Stimulated activated CD8-positive, alpha-beta memory T cell treated with anti-CD3 and anti-CD28 coated beads, Interleukin-12 subunit alpha, Interleukin-12 subunit beta, amount 100 ng/mL, for 24 hours (primary cell): ENCODE results near the gene ERC1.

ENCODE experiments used
- DNase-seq: peaks from one replicate; pipeline ENCODE4 v3.0.0-alpha.2; 2020; ENCODE audit errors: extremely low read depth

Gene ERC1

DNA sequence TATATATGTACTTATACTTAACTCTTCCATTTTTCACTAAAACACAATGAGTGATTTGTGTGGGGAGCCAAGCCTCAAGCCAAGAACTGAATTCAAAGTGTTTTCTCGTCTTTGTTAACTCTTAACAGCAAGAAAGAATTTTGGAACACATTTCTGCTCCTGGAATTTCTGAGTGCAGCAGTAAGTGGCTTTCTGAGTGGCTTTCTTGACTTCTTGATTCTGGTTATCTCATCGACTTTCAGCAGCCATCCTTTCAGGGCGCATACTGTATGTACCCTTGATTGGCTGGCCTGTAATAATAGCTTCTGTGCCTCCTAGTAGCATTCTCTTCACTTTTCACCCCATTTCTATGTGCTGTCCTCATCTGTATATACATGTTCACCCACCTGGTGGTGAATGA lies 446.0 kb downstream of the ERC1 start:
- no peak for DNase-seq

DNA sequence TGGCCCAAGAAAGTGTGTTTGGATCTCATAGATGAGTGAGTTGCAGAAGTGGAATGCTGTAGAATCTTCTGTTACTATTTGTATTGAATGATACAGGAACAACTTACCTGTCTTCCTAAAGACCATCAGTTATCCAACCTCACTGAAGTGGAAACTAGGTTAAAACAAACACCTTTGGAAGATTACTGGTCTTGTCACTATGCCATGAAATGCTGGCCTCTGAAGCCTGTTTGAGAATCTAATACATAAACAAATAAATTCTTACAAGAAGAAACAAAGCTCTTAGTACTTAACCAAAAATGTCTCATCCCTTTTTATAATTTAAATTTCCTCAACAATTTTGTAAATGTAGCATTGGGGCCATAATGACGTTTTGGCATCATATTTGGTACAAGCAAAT lies 448.2 kb downstream of the ERC1 start:
- no peak for DNase-seq

DNA sequence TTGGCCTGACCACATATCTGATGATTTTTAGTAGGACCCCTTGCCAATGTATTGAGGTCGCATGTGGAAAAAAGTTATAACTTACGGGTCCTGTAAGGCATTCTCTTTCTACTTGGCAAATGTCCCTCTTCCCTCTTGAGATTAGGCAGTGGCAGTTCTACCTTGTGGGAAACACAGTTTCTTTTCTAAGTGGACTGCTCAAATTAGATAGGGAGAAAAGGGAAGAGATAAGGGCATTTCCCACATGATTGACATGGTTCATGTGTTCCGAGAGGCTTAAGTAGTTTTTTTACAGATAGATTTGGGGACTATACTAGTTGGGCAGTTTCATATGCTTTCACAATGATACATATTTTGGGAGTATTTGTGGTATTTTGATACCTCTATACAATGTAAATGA lies 448.7 kb downstream of the ERC1 start:
- DNase-seq, result no peak

DNA sequence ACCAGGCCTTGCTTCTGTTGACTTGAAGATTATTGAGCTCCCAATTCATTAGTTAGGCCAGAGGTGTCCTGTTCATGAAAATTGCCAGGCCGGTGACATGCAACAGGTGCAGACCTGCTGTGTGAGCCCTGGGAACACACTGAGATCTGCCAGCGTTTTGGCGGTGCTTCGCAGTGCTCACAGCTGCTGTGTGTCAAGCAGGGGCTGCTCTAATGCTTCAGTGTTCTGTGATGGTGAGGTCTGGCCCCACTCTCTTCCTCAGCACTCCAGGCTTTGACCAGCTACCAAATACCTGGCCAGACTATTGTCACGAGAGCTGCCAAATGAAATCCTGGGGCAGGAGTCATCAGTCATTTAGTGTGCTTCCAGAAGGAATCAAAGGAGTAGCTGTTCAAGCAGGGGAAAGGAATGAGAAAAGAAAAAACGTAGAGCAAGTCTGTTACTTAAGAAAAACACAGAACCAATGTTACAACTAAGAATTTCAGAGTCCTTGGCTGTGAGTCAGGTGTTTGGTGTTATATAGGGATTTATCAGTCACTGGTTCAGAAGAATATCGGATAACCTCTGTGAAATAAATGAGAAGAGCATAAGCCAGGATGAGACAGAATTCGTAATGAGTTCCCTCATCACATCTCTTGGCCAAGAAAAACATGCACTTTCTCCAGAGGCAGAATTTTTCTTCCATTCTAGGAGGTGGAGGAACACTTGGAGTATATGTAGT lies 452.6 kb downstream of the ERC1 start:
- DNase-seq, result no peak

DNA sequence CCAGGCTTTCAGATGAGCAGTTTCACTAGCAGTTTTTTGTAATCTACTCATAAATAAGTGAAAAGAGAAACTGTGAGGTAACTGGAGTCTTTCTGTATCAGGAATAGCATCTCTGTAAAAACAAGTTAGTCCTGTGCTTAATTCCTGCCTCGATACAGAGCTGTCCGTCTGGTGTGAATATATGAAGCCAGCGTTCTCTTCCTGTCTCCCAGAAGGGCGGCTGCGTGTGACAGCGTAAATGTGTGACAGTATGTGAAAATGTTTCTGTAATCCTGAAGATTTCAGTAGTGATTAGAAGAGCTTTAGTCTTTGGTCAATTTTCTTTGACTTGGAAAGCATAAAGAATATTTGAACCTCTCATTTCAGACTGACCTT lies 453.1 kb downstream of the ERC1 start:
- DNase-seq, result no peak

DNA sequence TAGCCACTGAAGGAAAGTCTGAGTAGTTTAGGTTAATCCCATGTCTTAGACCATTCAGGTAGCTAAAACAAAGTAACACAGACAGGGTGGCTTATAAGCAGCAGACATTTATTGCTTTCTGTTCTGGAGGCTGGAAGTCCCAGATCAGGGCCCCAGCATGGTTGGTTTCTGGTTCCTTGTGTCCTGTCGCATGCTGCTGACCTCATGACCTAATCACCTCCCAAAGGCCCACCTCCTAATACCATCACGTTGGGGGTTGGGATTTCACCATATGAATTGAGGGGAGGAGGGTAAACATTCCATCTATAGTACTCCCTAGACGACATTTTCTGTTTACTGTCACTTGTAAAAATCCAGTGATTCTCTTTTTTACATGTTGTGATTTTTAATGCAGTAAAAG lies 454.8 kb downstream of the ERC1 start:
- no peak for DNase-seq

DNA sequence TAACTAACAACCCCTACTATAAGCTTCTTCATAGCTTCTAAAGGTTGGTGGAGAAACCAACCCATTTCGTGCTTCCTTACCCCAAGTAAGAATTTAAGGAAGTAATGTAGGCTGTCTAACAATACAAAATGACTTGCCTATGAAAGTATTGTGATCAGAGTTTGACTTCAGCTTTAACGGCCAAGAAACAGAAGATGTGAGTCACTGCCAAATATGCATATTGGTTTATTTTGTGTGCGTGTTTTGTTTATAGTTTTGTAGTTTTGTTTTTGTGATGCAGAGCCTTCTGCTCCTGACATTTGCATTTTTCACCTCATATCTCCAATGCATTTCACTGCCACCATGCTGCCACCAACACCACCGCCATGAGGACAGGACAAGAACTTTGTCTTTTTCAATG lies 457.3 kb downstream of the ERC1 start:
- DNase-seq, result no peak

DNA sequence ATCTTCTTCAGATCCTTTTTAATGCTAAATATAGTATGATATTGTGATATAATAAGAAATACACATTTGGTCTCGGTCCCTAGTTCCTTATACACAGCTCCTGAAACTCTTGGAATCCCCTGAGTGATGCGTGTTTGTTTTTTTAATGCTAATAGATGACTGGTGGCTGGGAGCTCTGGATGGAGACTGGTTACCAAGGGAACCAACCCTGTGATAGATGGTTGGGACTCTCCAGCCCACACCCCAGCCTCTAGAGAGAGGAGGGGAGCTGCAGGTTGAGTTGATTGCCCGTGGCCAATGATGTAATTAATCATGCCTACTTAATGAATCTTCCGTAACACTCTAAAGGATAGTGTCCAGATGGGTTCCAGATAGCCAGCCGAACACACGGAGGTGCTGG lies 462.8 kb downstream of the ERC1 start:
- no peak for DNase-seq

DNA sequence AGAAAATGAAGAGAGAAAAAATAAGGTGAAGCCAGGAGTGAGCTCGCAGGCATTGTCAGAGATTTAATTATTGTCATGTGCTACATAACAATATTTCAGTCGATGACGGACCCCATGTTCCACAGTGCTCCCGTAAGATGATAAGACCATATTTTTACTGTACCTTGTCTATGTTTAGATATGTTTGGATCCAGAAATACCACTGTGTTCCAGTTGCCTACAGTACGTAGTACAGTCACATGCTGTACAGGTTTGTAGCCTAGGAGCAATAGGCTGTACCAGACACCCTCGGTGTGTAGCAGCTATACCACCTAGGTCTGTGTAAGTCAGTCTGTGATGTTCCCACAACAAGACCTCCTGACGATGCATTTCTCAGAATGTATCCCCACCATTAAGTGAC lies 465.9 kb downstream of the ERC1 start:
- DNase-seq, result no peak

DNA sequence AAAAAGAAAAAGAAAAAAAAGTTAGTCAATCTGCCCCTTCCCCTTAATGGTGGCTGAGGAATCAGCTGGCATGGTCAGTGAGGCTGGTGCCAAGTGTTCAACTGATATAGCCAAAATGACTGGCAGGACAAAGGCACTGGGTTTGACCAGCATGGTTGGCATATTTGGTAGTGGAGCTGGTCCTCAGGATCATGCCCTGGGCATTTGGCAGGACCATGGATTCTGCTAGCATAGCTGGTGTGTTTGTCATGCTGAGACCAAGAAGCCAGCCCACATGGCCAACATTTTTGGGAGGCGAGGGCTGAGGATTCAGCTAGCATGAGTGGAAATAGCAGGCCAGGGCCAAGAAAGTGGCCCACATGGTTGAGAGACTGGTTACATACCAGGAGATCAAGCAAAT lies 466.9 kb downstream of the ERC1 start:
- DNase-seq, result no peak

DNA sequence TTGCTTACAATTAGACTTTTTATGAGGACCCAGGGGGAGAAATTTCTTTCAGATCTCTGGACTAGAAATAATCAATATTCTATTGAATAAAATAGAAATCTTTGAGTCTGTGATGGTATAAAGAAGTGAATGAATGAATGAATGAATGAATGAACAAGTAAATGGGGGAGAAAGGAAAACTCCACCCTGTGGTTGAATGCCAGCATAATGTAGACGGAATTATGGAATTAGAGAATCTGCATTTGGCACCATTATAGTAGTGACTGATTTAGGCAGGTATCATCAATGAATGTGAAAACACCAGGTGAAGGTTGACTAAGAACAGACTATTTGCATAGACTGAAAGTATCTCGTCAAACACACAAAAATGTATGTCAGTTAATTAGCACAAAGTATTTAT lies 468.3 kb downstream of the ERC1 start:
- no peak for DNase-seq

DNA sequence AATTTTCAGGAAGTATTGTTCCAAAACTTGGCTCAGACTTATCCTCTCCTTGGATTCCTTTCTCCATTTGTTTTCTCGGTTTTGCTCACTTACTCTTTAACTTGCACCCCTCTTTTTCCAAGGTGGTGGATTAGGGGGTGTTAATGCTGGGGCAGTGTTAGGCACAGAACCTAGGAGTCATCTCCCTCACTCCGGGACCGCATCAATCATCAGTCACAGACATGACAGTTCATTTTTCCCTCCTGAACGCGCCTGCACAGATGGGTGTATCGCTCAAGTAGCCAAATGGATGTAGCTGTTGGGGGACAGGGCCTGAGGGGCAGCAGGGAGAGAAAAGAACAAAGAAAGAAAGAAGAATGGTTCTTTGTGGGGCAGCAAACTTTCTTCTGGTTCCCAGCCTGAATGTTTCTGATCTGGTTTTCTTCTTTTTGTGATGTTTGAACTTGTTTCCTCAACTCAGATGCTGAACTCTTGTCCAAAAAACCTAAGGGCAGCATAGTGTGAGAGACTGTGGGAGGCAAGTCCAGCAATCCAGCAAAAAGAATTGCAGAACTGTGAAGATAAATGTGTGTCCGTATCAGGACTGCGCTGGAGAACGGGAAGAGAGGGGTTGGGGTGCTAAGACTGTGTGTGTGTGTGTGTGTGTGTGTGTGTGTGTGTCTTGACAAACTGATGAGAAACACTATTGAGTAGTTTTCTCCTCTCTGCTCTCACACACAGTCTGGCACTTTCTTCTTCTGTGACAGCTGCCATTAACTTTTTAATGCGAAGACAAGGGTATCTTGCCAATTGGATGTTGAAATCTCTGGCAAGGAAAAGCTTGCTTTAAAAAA lies 472.3 kb downstream of the ERC1 start:
- DNase-seq, result no peak

DNA sequence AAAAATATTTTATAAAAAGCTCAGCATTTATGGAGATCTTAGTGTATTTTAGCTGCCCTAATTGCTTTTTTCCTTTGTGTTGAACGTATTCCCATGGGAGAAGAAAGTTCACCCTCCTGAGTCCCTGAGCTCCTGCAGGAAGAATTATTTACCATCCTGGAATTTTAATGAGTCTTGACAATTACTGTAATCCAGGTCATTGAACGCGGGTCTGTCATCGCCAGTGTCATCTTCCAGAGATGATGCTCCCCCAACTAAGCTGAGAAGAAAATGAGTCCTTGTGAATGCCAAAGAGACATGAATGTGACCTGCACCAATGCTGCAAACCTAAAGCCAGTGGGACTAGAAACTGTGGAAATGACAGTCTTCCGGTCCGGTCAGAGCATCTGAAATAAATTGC lies 473.9 kb downstream of the ERC1 start:
- DNase-seq, result no peak

DNA sequence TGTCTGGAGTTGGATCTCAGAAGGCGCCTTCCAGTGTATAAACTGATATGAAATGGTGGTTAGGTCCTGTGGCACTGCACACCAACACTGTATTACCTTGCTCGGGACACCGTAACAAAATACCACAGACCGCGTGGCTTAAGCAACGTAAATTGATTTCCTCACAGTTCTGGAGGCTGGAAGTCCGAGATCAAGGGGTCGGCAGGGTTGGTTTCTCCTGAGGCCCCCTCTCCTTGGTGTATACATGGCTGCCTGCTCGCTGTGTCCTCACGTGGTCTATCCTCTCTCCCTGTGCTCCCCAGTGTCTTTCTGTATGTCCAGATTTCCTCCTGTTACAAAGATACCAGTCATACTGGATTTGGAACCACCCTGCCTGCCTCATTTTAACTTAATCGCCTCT lies 475.0 kb downstream of the ERC1 start:
- DNase-seq, result no peak

DNA sequence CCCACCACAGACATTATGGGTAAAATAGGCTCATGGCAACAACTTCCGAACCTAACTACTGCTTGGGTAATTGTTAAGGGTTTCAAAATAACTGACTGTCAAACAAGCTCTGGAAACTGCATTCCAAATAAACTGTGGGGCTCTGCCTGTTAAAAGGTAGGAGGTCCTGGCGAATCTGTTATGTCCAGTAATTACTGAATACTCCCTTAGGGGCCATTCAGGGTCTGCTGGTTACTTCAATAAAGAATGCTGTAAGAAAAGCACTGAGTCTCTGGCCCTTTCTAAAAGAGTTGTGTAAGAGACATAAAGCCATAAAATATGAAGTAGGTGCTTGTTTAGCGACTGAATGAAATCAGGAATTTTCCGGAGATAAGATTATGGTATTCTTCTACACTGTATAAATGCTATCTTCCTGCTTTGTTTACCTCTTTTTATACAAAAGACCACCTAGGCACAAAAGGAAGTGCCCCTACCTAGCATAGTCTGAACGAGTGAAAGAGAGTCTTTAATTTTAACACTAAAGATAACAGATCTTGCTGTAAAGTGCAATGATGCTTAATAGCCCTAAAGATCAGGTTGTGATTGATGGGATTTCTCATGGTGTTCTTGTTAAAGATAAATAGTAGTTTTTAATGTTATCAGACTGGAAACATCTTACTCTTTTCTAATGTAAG lies 475.6 kb downstream of the ERC1 start:
- DNase-seq, result no peak

DNA sequence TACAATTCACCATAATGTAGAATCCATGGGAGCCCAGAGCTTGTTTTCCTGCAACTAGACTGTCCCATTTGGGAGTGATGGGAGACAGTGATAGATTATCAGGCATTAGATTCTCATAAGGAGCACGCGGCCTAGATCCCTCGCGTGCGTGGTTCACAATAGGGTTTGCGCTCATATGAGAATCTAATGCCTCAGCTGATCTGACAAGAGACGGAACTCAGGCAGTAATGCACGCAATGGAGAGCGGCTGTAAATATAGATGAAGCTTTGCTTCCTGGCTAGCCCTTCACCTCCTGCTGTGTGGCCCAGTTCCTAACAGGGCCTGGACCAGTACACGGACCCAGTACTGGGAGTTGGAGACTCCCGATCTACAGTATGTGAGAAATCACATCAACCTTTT lies 476.7 kb downstream of the ERC1 start:
- no peak for DNase-seq

DNA sequence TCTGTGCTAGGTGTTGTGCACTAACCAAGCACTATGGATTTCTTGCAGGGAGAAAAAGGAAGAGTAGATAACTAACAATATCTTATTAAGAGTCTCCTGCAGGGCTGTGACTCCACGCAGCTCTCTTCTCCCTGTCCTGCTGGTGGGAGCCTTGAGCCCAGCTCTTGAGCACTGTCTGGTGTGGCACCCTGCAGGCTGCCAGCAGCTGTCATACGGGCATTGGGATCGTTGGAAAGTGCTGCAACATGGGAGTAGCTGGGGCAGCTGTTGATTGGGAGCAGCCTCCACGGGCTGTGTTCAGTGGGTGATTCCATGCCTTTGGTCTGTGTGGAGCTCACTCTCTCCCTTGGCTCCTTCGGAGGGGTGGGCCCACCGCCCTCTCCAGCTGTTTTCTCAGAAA lies 478.0 kb downstream of the ERC1 start:
- no peak for DNase-seq

DNA sequence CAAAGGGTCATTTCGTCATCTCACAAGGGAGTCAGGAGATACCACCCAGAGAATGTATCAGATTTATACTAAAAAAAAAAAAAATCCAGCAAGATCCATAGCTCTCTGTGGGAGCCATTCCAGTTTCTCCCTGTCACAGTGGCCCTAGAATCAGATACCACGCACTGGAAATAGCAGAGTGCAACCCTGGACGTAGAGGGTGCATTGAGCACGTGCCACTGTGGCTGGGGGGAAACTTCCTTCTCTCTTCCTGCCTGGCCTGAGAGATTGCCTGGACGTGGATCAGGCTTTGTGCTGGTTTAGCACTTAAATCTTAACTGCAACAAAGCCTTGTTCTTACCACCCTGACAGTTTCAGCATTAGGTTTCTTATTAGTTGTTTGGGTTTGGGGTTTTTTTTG lies 479.0 kb downstream of the ERC1 start:
- no peak for DNase-seq

DNA sequence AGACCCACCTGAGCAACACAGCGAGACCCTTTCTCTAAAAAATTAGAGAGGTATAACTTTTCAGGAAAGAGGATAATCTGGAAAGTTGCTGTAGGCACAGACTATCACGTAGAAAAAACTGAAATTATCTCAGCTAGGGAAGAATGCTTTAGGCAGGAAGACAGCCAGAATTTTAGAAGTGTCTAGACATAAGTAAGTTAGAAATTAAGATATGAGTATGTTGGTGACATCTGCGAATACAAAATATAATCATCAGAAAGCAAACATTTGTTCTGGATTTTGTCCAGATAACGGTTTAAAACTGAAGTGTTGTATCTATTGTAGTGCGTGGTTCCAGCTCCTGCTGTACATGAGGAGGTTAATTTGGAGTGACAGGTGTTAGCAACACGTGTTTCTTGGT lies 480.2 kb downstream of the ERC1 start:
- no peak for DNase-seq

DNA sequence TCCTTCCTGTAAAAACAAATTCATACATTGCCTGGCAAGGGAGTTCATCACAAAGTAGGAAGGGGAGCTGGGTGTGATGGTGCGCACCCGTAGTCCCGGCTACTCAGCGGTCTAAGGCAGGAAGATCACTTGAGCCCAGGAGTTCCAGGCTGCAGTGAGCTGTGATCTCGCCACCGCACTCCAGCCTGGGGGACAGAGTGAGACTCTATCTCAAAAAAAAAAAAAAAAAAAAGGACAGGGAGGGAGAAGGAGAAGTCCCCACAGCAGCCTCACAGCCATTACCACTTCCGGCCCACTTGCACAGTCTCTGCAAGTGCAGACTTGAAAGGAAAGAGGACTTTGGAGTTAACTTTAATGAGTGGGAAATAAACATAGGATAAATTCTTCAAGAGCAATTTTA lies 482.4 kb downstream of the ERC1 start:
- DNase-seq, result no peak

DNA sequence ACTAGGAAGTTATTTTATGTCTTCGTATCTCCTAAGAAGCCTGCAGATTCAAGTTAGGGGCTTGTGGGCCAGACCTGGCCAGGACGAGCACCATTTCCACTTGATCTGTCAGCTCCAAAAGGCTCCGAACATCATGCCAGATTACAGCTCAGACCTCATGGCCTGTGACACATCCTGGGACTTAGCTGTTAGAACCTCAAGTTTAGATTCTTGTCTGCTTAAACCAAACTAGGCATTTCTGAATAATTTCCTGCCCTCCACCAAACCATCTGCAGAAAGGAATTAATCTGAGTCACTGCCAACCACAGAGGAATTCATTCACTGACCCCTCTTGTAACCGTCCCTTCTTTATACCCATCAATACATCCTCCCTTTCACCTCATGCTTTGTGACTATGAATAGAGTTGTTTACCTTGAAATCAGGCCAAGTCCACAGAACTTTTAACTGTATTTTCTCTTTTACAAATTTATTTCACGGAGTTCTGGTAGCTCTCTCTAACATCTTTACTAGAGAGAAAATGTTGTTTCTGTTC lies 483.1 kb downstream of the ERC1 start:
- no peak for DNase-seq

DNA sequence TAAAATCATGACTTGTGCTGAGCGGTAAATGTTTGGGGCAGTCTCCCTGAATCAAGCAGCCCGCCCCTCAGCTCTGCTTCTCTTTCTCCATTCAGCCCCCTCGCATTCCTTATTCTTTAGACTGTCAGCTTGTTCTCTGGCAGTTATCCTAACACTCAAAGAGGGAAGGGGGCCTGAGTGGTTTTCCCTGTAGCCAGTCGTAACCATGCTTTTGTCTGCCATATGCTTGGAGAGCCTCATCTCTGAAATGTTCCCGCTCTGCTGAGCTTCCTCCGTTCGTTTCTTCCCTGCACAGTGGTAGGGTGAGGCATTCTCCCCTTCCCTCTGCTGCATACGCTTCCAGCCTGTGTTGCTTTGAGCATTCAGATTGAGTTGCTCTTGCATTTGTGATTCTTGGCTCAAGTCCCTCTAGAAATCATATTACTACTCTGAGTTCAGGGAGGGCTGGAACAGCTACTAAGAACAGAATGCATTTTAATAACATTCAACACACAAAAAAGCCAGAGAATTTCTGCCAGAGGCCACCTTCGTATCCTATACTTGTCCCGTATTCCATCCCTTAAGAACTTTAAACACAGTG lies 483.6 kb downstream of the ERC1 start:
- no peak for DNase-seq
